ENCODE measurements around the gene HIVEP2. TPM values are rescaled to one million over a fixed set of nuclear protein-coding genes. Genes with fewer than 3 reads are reported as not detected.

Gene HIVEP2
- polyA plus RNA-seq, 3 donors: 0.16 to 1.4 (median 0.64) TPM

GRCh38 chr6:142925575-142926110 lies 19.3 kb downstream of the HIVEP2 start:
- no peaks in the 10 kb centered on the region for H3K36me3 ChIP-seq (replicated peaks in 1 of 2; ENCODE audit: control insufficient read depth in 1 of 2, insufficient read depth in 2 of 2, low read length in 2 of 2)
- peaks cover 6% of the 10 kb centered on the region for H4K20me1 ChIP-seq (ENCODE audit: insufficient read depth, low read length)
- Mint-ChIP-seq H3K9me3 (no peaks in the 10 kb centered on the region), H3K4me3 (no peak overlapping the region), H3K27ac (no peak overlapping the region), H3K27me3 (ENCODE audit: low read depth in 3 of 3) (peaks cover 15 to 17% (median 16%) of the 10 kb centered on the region in 3 donors), H3K4me1 (peaks cover 13% of the 10 kb centered on the region), H3K36me3 (peaks cover 0 to 15% of the 10 kb centered on the region in 2 donors)
- TF ChIP-seq, protein P1, sequence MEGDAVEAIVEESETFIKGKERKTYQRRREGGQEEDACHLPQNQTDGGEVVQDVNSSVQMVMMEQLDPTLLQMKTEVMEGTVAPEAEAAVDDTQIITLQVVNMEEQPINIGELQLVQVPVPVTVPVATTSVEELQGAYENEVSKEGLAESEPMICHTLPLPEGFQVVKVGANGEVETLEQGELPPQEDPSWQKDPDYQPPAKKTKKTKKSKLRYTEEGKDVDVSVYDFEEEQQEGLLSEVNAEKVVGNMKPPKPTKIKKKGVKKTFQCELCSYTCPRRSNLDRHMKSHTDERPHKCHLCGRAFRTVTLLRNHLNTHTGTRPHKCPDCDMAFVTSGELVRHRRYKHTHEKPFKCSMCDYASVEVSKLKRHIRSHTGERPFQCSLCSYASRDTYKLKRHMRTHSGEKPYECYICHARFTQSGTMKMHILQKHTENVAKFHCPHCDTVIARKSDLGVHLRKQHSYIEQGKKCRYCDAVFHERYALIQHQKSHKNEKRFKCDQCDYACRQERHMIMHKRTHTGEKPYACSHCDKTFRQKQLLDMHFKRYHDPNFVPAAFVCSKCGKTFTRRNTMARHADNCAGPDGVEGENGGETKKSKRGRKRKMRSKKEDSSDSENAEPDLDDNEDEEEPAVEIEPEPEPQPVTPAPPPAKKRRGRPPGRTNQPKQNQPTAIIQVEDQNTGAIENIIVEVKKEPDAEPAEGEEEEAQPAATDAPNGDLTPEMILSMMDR (IDR thresholded peaks at IDR 0.05): no peak
- no peak overlapping the region for H2AFZ ChIP-seq (ENCODE audit: insufficient read depth, low read depth, low read length, poor library complexity, severe bottlenecking)
- peaks cover 10 to 31% of the 10 kb centered on the region in 2 donors for H3K27me3 ChIP-seq (ENCODE audit: control insufficient read depth in 2 of 2, insufficient read depth in 2 of 2, low read length in 2 of 2)
- H3K27ac ChIP-seq (ENCODE audit: low read depth in 1 of 2, low read length in 2 of 2): no peak overlapping the region
- intact Hi-C loops (cut with micrococcal nuclease): no loop called here
- peak in 1 of 3 donors; percentile 49 for DNase-seq
- no peak overlapping the region for H3K4me2 ChIP-seq (replicated peaks; ENCODE audit: extremely low read depth, low read length, poor library complexity, severe bottlenecking)
- H3K79me2 ChIP-seq (ENCODE audit: insufficient read depth, low read length): no peaks in the 10 kb centered on the region
- no peak overlapping the region for H3K9ac ChIP-seq (ENCODE audit: insufficient read depth, low read length, poor library complexity, severe bottlenecking)
- WGBS (ENCODE audit: insufficient coverage): no CpG with 5 or more reads among the region's 7 CpGs
- H3K9me3 ChIP-seq (replicated peaks in 1 of 2; ENCODE audit: control insufficient read depth in 1 of 2, insufficient read depth in 1 of 2, low read length in 2 of 2): no peaks in the 10 kb centered on the region
- H3K4me3 ChIP-seq (replicated peaks in 1 of 3; ENCODE audit: low read depth in 2 of 3, low read length in 3 of 3): no peak overlapping the region
- H3K4me1 ChIP-seq (ENCODE audit: control insufficient read depth in 1 of 2, insufficient read depth in 2 of 2, low read length in 2 of 2): peaks cover 9 to 14% of the 10 kb centered on the region in 2 donors

DNA sequence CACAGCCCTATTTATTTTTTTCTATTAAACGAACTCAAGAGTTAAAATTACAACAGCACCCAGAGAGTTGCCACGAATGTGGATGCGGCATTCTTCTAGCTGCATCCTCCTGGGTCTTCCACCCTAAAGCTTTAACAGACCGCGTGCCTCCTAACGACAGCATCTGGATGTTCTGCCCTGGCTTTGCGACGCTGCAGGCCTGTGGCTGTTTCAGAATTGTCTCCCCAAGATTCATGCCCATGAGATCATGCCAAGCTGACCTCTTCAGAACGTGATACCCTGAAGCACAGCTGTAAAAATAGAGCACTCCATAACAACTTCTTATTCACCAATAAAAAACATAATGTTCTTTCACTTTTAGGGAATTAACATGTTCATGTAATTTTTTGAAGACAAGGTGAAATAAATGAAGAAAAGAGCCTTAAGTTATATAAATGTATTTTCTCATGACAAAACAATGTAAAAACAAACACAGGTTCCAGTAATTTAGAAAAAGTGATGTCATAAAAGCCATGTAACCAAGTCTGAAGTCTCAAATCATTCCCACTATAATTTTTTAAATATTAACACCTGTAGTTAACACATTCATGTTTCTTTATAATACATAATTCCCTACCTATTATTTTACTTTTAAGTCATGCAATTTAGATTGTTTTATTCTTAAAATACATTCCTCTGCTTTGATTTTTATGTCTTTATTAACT lies 26.5 kb downstream of the HIVEP2 start:
- no peaks in the 10 kb centered on the region for H3K9me3 ChIP-seq (replicated peaks in 1 of 2; ENCODE audit: control insufficient read depth in 1 of 2, insufficient read depth in 1 of 2, low read length in 2 of 2)
- H3K27ac ChIP-seq (ENCODE audit: low read depth in 1 of 2, low read length in 2 of 2): no peak overlapping the region
- Mint-ChIP-seq H3K4me1 (peaks cover 18% of the 10 kb centered on the region), H3K27ac (no peak overlapping the region), H3K27me3 (ENCODE audit: low read depth in 3 of 3) (peaks cover 0 to 1% (median 0%) of the 10 kb centered on the region in 3 donors), H3K4me3 (no peak overlapping the region), H3K36me3 (peaks cover 0 to 4% of the 10 kb centered on the region in 2 donors), H3K9me3 (no peaks in the 10 kb centered on the region)
- H3K79me2 ChIP-seq (ENCODE audit: insufficient read depth, low read length): no peaks in the 10 kb centered on the region
- intact Hi-C loops (cut with micrococcal nuclease): loop anchor here in 1 of 2 donors (10.0 kb wide), 2 partner anchors 134 to 214 kb away; no protein-coding TSS in a partner anchor
- DNase-seq: no peak
- TF ChIP-seq, protein P1 (IDR thresholded peaks at IDR 0.05): no peak
- no peak overlapping the region for H3K9ac ChIP-seq (ENCODE audit: insufficient read depth, low read length, poor library complexity, severe bottlenecking)
- 100% methylated on average over 8 of the region's 9 CpGs for WGBS (ENCODE audit: insufficient coverage)
- H3K36me3 ChIP-seq (replicated peaks in 1 of 2; ENCODE audit: control insufficient read depth in 1 of 2, insufficient read depth in 2 of 2, low read length in 2 of 2): no peaks in the 10 kb centered on the region
- H4K20me1 ChIP-seq (ENCODE audit: insufficient read depth, low read length): no peaks in the 10 kb centered on the region
- H3K4me2 ChIP-seq (replicated peaks; ENCODE audit: extremely low read depth, low read length, poor library complexity, severe bottlenecking): no peak overlapping the region
- H3K4me1 ChIP-seq (ENCODE audit: control insufficient read depth in 1 of 2, insufficient read depth in 2 of 2, low read length in 2 of 2): peaks cover 10 to 13% of the 10 kb centered on the region in 2 donors
- no peak overlapping the region for H2AFZ ChIP-seq (ENCODE audit: insufficient read depth, low read depth, low read length, poor library complexity, severe bottlenecking)
- H3K27me3 ChIP-seq (ENCODE audit: control insufficient read depth in 2 of 2, insufficient read depth in 2 of 2, low read length in 2 of 2): no peaks in the 10 kb centered on the region
- no peak overlapping the region for H3K4me3 ChIP-seq (replicated peaks in 1 of 3; ENCODE audit: low read depth in 2 of 3, low read length in 3 of 3)
